HEK293 (cell line): ENCODE data around the gene RPS14.

Source experiments
- CTCF ChIA-PET: fragments of 350-600 bp; formaldehyde crosslinking; extraction: SDS; loops from one replicate; lab custom pipeline; 2021; ENCODE audit warnings: antibody characterized with exemption; lab: Yijun Ruan, JAX
- POLR2A ChIA-PET: fragments of 300-600 bp; formaldehyde crosslinking; extraction: SDS; loops from one replicate; lab custom pipeline; 2020; ENCODE audit warnings: antibody characterized with exemption, inconsistent platforms; lab: Yijun Ruan, JAX
- H3K27ac ChIP-seq: fragments of 200-500 bp; sonication (Bioruptor generic); 2 replicates; pipeline ENCODE4 v1.5.1; 2014; ENCODE audit warnings: low read depth, low read length, control low read depth, inconsistent platforms; ENCODE audit errors: extremely low read depth
- H3K36me3 ChIP-seq, 2 experiments: fragments of 200-500 bp in 1 of 2; sonication (Bioruptor generic) in 1 of 2; 1 replicate in 1 of 2; 2 replicates in 1 of 2; pipeline ENCODE4 v1.5.1; 2014 to 2017; ENCODE audit warnings: inconsistent platforms in 2 of 2, low read length in 2 of 2; ENCODE audit not compliant: control insufficient read depth in 2 of 2, insufficient read depth in 1 of 2
- H3K4me1 ChIP-seq: fragments of 200-500 bp; sonication (Bioruptor generic); 2 replicates; pipeline ENCODE4 v1.5.1; 2014; ENCODE audit warnings: mild to moderate bottlenecking, low read length, inconsistent platforms; ENCODE audit not compliant: control insufficient read depth, insufficient read depth
- H3K4me3 ChIP-seq: 2 replicates; pipeline ENCODE4 v1.5.1; 2011; ENCODE audit warnings: low read depth, mild to moderate bottlenecking, control low read depth, low read length, moderate library complexity
- H3K9me3 ChIP-seq: fragments of 200-500 bp; sonication (Bioruptor generic); 2 replicates; pipeline ENCODE4 v1.5.1; 2014; ENCODE audit warnings: low read depth, low read length, inconsistent platforms; ENCODE audit not compliant: control insufficient read depth, insufficient read depth
- KLF9 ChIP-seq: fragments of 450-650 bp; formaldehyde crosslinking; IDR thresholded peaks from 2 replicates; pipeline ENCODE4 v1.5.1; 2016; ENCODE audit warnings: missing biosample characterization, missing genetic modification characterization, low read depth
- OSR2 ChIP-seq: fragments of 450-650 bp; formaldehyde crosslinking; IDR thresholded peaks from 2 replicates; pipeline ENCODE4 v1.5.1; 2016; ENCODE audit warnings: missing biosample characterization, missing genetic modification characterization
- PATZ1 ChIP-seq: fragments of 450-650 bp; formaldehyde crosslinking; IDR thresholded peaks from 2 replicates; pipeline ENCODE4 v1.5.1; 2016; ENCODE audit warnings: missing biosample characterization, missing genetic modification characterization
- REPIN1 ChIP-seq: fragments of 450-650 bp; formaldehyde crosslinking; IDR thresholded peaks from 2 replicates; pipeline ENCODE4 v1.5.1; 2017; ENCODE audit warnings: missing biosample characterization, missing genetic modification characterization, low read depth
- SALL2 ChIP-seq: fragments of 450-650 bp; formaldehyde crosslinking; IDR thresholded peaks from 2 replicates; pipeline ENCODE4 v1.5.0; 2017; ENCODE audit warnings: missing biosample characterization, mild to moderate bottlenecking, missing genetic modification characterization, borderline replicate concordance
- SETDB1 ChIP-seq: IDR thresholded peaks from one replicate; pipeline ENCODE4 v1.6.1; 2017; ENCODE audit warnings: mild to moderate bottlenecking, low read length, moderate library complexity, mixed read lengths; ENCODE audit not compliant: insufficient read length
- SP2 ChIP-seq: fragments of 450-650 bp; formaldehyde crosslinking; IDR thresholded peaks from 2 replicates; pipeline ENCODE4 v1.5.1; 2016; ENCODE audit warnings: missing biosample characterization, missing genetic modification characterization
- ZBTB20 ChIP-seq: fragments of 450-650 bp; formaldehyde crosslinking; IDR thresholded peaks from 2 replicates; pipeline ENCODE4 v1.5.1; 2016; ENCODE audit warnings: missing biosample characterization, missing genetic modification characterization
- ZBTB7A ChIP-seq: fragments of 450-650 bp; formaldehyde crosslinking; IDR thresholded peaks from 2 replicates; pipeline ENCODE4 v1.5.1; 2016; ENCODE audit warnings: low read depth, missing biosample characterization, missing genetic modification characterization
- ZEB2 ChIP-seq: fragments of 450-650 bp; formaldehyde crosslinking; IDR thresholded peaks from 2 replicates; pipeline ENCODE4 v1.5.1; 2016; ENCODE audit warnings: missing biosample characterization, missing genetic modification characterization
- ZNF211 ChIP-seq: fragments of 450-650 bp; formaldehyde crosslinking; IDR thresholded peaks from 2 replicates; pipeline ENCODE4 v1.5.1; 2016; ENCODE audit warnings: low read depth, missing biosample characterization, missing genetic modification characterization
- ZNF239 ChIP-seq: fragments of 450-650 bp; formaldehyde crosslinking; IDR thresholded peaks from 2 replicates; pipeline ENCODE4 v1.5.1; 2016; ENCODE audit warnings: missing biosample characterization, missing genetic modification characterization
- ZNF292 ChIP-seq: fragments of 450-650 bp; formaldehyde crosslinking; IDR thresholded peaks from 2 replicates; pipeline ENCODE4 v1.5.1; 2016; ENCODE audit warnings: low read depth, missing biosample characterization, missing genetic modification characterization, borderline replicate concordance
- ZNF416 ChIP-seq: fragments of 450-650 bp; formaldehyde crosslinking; IDR thresholded peaks from 2 replicates; pipeline ENCODE4 v1.5.1; 2016; ENCODE audit warnings: missing biosample characterization, missing genetic modification characterization
- ZNF426 ChIP-seq: fragments of 450-650 bp; formaldehyde crosslinking; IDR thresholded peaks from 2 replicates; pipeline ENCODE4 v1.5.1; 2017; ENCODE audit warnings: missing biosample characterization, missing genetic modification characterization, mild to moderate bottlenecking, inconsistent platforms, moderate library complexity
- ZNF449 ChIP-seq: fragments of 450-650 bp; formaldehyde crosslinking; IDR thresholded peaks from 2 replicates; pipeline ENCODE4 v1.5.1; 2017; ENCODE audit warnings: missing biosample characterization, mild to moderate bottlenecking, missing genetic modification characterization, moderate library complexity
- ZNF48 ChIP-seq: fragments of 450-650 bp; formaldehyde crosslinking; IDR thresholded peaks from 2 replicates; pipeline ENCODE4 v1.5.1; 2016; ENCODE audit warnings: missing biosample characterization, missing genetic modification characterization
- ZNF518A ChIP-seq: fragments of 450-650 bp; formaldehyde crosslinking; conservative IDR thresholded peaks from 2 replicates; pipeline ENCODE4 v1.5.1; 2016; ENCODE audit warnings: low read depth, missing biosample characterization, missing genetic modification characterization
- ZNF529 ChIP-seq: fragments of 450-650 bp; formaldehyde crosslinking; IDR thresholded peaks from 2 replicates; pipeline ENCODE4 v1.5.1; 2017; ENCODE audit warnings: missing genetic modification characterization, missing biosample characterization; ENCODE audit not compliant: insufficient replicate concordance
- ZNF548 ChIP-seq: fragments of 450-650 bp; formaldehyde crosslinking; IDR thresholded peaks from 2 replicates; pipeline ENCODE4 v1.5.1; 2016; ENCODE audit warnings: missing biosample characterization, missing genetic modification characterization
- ZNF621 ChIP-seq: fragments of 450-650 bp; formaldehyde crosslinking; IDR thresholded peaks from 2 replicates; pipeline ENCODE4 v1.5.1; 2017; ENCODE audit warnings: missing biosample characterization, missing genetic modification characterization
- ZNF785 ChIP-seq: fragments of 450-650 bp; formaldehyde crosslinking; IDR thresholded peaks from 2 replicates; pipeline ENCODE4 v1.5.1; 2016; ENCODE audit warnings: missing biosample characterization, missing genetic modification characterization
- ZNF830 ChIP-seq: fragments of 450-650 bp; IDR thresholded peaks from 2 replicates; pipeline ENCODE4 v1.5.0; 2018; ENCODE audit warnings: missing biosample characterization, missing genetic modification characterization, low read depth, mild to moderate bottlenecking, moderate library complexity
- ZSCAN30 ChIP-seq: fragments of 450-650 bp; IDR thresholded peaks from 2 replicates; pipeline ENCODE4 v1.5.1; 2018; ENCODE audit warnings: missing biosample characterization, mild to moderate bottlenecking, missing genetic modification characterization, moderate library complexity

Gene RPS14

GRCh38 chr5:150401376-150402228, 47.9 kb downstream of the RPS14 start (continued):
- no peak for TF ChIP-seq ZNF518A (tag by site-specific recombination)
- no peak for TF ChIP-seq OSR2 (tag by site-specific recombination)
- TF ChIP-seq ZNF239, result no peak
- no peak for TF ChIP-seq ZNF785 (tag by site-specific recombination)
- TF ChIP-seq ZNF449, result no peak
- no peak for TF ChIP-seq ZNF548
- TF ChIP-seq ZSCAN30 (tag by site-specific recombination), result no peak
- no peak for TF ChIP-seq ZNF426 (tag by site-specific recombination)
- TF ChIP-seq KLF9, result no peak
- TF ChIP-seq ZNF621 (tag by site-specific recombination), result no peak

GRCh38 chr5:150401076-150401375, 48.5 kb downstream of the RPS14 start:
- POLR2A ChIA-PET, result no interaction called here
- Histone ChIP-seq H3K4me1 (no peaks in the 10 kb centered on the region), H3K9me3 (no peaks in the 10 kb centered on the region), H3K36me3 (peaks cover 21 to 70% of the 10 kb centered on the region in 2 experiments), H3K27ac (no peak overlapping the region), H3K4me3 (no peak overlapping the region)
- CTCF ChIA-PET, result interaction anchor here (1.0 kb wide), 1 partner anchor 34 kb away, joined by 3 read pairs; no protein-coding TSS in a partner anchor
- TF ChIP-seq ZNF416 (tag by site-specific recombination) (no peak), SALL2 (no peak), SETDB1 (no peak), ZNF529 (tag by site-specific recombination) (no peak), REPIN1 (tag by site-specific recombination) (no peak), ZNF830 (no peak), ZEB2 (tag by site-specific recombination) (no peak), ZNF292 (tag by site-specific recombination) (no peak), ZNF518A (tag by site-specific recombination) (no peak), PATZ1 (tag by site-specific recombination) (no peak), ZBTB7A (tag by site-specific recombination) (no peak), SP2 (tag by site-specific recombination) (no peak), ZNF211 (tag by site-specific recombination) (no peak), ZBTB20 (tag by site-specific recombination) (no peak), ZNF48 (tag by site-specific recombination) (no peak)
